HL-60 (cell line): ENCODE data around the gene ETV5.

Experiments
- DNase-seq, 2 experiments: peaks; one replicate each; pipeline ENCODE4 v3.0.0-alpha.2; 2010 to 2020; ENCODE audit warnings: low read depth in 1 of 2, low spot score in 1 of 2
- H3K27ac ChIP-seq: fragments of 250-450 bp; sonication (Bioruptor Pico); replicated peaks from 2 replicates; pipeline ENCODE4 v1.5.1; 2020; ENCODE audit warnings: mild to moderate bottlenecking, moderate library complexity
- H3K27me3 ChIP-seq: fragments of 250-450 bp; sonication (Bioruptor Pico); 2 replicates; pipeline ENCODE4 v1.5.1; 2021; ENCODE audit warnings: mild to moderate bottlenecking, moderate library complexity; ENCODE audit not compliant: insufficient read depth, poor library complexity, severe bottlenecking
- H3K4me3 ChIP-seq: replicated peaks from 2 replicates; pipeline ENCODE4 v1.5.1; 2011; ENCODE audit warnings: mild to moderate bottlenecking, control low read depth, low read length; ENCODE audit not compliant: insufficient read depth
- GABPA ChIP-seq: IDR thresholded peaks from 2 replicates; pipeline ENCODE4 v1.6.1; 2012; ENCODE audit warnings: low read depth
- POLR2AphosphoS5 ChIP-seq: IDR thresholded peaks from 2 replicates; pipeline ENCODE4 v1.6.1; 2012; ENCODE audit warnings: low read depth
- SPI1 ChIP-seq: IDR thresholded peaks from 2 replicates; pipeline ENCODE4 v1.6.1; 2012; ENCODE audit warnings: low read depth, mild to moderate bottlenecking, borderline replicate concordance
- TF ChIP-seq, protein P1 (sequence below): IDR thresholded peaks from one replicate; pipeline ENCODE4 v1.5.1; 2011; ENCODE audit warnings: low read length, control low read depth, inconsistent platforms; ENCODE audit not compliant: insufficient read depth
- TF ChIP-seq, protein P2 (sequence below): IDR thresholded peaks from 2 replicates; pipeline ENCODE4 v1.6.1; 2012; ENCODE audit warnings: low read depth; ENCODE audit not compliant: insufficient replicate concordance

The ETV5 gene

DNA sequence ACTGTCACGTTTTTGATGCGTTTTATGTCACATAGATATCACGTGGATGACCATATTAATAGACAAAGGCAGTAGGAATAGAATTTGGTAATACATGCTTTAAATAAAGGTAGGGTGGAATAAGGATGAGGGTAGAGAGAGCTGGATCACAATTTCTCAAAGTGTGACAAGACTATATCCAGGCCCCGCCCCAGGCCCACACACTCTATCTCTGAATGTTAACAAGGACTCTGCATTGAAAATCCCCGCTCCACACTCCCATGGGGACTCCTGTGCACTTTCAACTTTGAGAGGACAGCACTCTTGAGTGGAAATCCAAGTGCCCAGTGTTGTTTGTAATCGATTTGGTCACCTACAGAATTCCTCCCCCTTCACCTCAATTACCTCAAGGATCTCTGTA lies 31.4 kb downstream of the ETV5 start:
- DNase-seq = no peak
- H3K27me3 ChIP-seq = no peaks in the 10 kb centered on the region
- no peak overlapping the region for H3K27ac ChIP-seq
- TF ChIP-seq, protein P1, sequence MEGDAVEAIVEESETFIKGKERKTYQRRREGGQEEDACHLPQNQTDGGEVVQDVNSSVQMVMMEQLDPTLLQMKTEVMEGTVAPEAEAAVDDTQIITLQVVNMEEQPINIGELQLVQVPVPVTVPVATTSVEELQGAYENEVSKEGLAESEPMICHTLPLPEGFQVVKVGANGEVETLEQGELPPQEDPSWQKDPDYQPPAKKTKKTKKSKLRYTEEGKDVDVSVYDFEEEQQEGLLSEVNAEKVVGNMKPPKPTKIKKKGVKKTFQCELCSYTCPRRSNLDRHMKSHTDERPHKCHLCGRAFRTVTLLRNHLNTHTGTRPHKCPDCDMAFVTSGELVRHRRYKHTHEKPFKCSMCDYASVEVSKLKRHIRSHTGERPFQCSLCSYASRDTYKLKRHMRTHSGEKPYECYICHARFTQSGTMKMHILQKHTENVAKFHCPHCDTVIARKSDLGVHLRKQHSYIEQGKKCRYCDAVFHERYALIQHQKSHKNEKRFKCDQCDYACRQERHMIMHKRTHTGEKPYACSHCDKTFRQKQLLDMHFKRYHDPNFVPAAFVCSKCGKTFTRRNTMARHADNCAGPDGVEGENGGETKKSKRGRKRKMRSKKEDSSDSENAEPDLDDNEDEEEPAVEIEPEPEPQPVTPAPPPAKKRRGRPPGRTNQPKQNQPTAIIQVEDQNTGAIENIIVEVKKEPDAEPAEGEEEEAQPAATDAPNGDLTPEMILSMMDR = no peak
- no peak for TF ChIP-seq GABPA
- no peak for TF ChIP-seq POLR2AphosphoS5
- no peak for TF ChIP-seq SPI1
- TF ChIP-seq, protein P2, sequence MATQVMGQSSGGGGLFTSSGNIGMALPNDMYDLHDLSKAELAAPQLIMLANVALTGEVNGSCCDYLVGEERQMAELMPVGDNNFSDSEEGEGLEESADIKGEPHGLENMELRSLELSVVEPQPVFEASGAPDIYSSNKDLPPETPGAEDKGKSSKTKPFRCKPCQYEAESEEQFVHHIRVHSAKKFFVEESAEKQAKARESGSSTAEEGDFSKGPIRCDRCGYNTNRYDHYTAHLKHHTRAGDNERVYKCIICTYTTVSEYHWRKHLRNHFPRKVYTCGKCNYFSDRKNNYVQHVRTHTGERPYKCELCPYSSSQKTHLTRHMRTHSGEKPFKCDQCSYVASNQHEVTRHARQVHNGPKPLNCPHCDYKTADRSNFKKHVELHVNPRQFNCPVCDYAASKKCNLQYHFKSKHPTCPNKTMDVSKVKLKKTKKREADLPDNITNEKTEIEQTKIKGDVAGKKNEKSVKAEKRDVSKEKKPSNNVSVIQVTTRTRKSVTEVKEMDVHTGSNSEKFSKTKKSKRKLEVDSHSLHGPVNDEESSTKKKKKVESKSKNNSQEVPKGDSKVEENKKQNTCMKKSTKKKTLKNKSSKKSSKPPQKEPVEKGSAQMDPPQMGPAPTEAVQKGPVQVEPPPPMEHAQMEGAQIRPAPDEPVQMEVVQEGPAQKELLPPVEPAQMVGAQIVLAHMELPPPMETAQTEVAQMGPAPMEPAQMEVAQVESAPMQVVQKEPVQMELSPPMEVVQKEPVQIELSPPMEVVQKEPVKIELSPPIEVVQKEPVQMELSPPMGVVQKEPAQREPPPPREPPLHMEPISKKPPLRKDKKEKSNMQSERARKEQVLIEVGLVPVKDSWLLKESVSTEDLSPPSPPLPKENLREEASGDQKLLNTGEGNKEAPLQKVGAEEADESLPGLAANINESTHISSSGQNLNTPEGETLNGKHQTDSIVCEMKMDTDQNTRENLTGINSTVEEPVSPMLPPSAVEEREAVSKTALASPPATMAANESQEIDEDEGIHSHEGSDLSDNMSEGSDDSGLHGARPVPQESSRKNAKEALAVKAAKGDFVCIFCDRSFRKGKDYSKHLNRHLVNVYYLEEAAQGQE = no peak
- H3K4me3 ChIP-seq = no peak overlapping the region

DNA sequence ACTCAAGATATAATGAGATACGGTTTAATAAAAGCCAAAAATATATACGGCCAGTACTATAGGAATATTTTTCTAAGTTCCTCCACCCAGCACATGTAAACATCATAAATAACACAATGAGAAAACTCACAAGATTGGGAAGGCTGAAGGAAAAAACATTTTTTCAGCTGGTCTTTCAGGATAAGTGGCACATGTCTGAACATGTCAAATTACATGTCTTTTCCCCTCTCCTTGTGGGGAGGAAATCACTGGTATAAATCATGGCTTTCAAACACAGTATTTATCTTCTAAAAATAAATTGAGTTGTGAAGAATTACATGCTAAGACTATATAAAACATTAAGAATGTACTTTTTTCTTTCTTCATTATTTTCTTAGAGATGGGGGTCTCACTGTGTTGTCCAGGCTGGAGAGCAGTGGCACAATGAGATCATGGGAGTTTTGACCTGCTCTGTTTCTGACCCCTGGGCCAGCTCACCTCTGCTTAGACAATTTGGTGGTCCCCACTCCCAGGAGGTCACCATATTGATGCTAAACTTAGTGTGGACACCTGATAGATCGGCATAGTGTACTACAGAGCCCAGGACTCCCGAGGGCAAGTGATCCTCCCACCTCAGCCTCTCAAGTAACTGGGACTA lies 32.8 kb downstream of the ETV5 start:
- Histone ChIP-seq H3K27ac (no peak overlapping the region), H3K27me3 (no peaks in the 10 kb centered on the region), H3K4me3 (no peak overlapping the region)
- no peak for DNase-seq
- TF ChIP-seq, protein P1 = no peak
- TF ChIP-seq GABPA = no peak
- TF ChIP-seq POLR2AphosphoS5 = no peak

DNA sequence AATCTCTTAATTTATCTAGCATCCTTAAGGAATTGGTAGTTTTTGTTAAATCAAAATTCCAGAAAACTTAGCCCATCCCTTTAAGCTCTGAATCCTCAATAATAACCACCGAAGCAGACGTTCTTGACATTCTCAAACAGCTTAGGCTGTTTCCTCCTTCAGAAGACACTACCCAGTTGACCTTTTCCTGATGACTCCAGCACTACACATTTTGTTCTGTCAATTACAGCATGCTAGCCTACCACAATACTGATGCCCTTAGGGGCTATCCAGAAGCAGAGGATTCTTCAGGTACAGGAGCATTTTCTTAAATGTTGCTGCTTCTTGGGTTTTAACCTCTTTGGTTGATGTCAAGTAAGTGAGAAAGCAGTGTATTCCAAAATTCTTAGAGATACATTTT lies 33.4 kb downstream of the ETV5 start:
- DNase-seq = no peak
- TF ChIP-seq, protein P2 = no peak
- TF ChIP-seq, protein P1 = no peak
- no peak for TF ChIP-seq POLR2AphosphoS5
- TF ChIP-seq SPI1 = no peak
- no peak for TF ChIP-seq GABPA
- Histone ChIP-seq H3K27ac (no peak overlapping the region), H3K4me3 (no peak overlapping the region), H3K27me3 (no peaks in the 10 kb centered on the region)

DNA sequence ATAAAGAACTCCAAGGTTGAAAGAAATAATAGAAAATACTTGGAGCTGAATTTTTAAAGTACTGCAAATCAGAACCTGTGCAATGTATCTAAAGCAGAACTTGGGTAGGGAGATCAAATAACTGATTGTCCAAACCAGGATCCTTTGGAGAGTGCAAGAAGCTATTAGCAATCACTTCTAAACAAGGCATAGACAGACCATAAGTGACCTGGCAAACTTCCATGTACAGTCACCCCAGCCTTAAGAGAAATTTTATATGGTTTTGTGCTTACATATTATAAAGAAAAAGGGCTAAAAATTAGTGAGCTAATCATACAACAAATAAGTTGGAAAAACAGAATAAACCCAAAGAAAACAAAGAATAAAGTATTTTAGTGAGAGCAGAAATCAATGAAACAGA lies 35.2 kb downstream of the ETV5 start:
- TF ChIP-seq, protein P1 = no peak
- TF ChIP-seq SPI1 = no peak
- no peak for TF ChIP-seq POLR2AphosphoS5
- Histone ChIP-seq H3K27me3 (no peaks in the 10 kb centered on the region), H3K4me3 (no peak overlapping the region), H3K27ac (no peak overlapping the region)
- DNase-seq = no peak
